ENCODE data around the gene KRT7. TPM values are rescaled to one million over a fixed set of nuclear protein-coding genes. Genes with fewer than 3 reads are reported as not detected.

Gene KRT7
- total and polyA plus RNA-seq, 8 donors, result 15.2 to 1,968 (median 28.2) TPM

- H3K27me3 ChIP-seq, result peaks cover 39 to 80% of the 10 kb centered on the region in 2 donors
Measured at GRCh38 chr12:52260361-52261207, 27.5 kb downstream of the KRT7 start.

GRCh38 chr12:52261208-52261484, 28.1 kb downstream of the KRT7 start:
- peaks cover 5 to 11% of the 10 kb centered on the region in 2 donors for H3K4me1 ChIP-seq
- H3K36me3 ChIP-seq, result no peaks in the 10 kb centered on the region
- peaks cover 37 to 74% of the 10 kb centered on the region in 2 donors for H3K27me3 ChIP-seq
- ATAC-seq (no peak), DNase-seq (no peak)
- no peak overlapping the region for H3K27ac ChIP-seq
- H3K9me3 ChIP-seq, result no peaks in the 10 kb centered on the region
- no peak overlapping the region for H3K4me3 ChIP-seq
- no peak for TF ChIP-seq CTCF (IDR thresholded peaks at IDR 0.05)
- intact Hi-C loops (cut with DNase I), result no loop called here

More at GRCh38 chr12:52260361-52261207, 27.5 kb downstream of the KRT7 start:
- no peak for TF ChIP-seq CTCF (IDR thresholded peaks at IDR 0.05)
- Histone ChIP-seq H3K4me3 (no peak overlapping the region), H3K4me1 (peaks cover 5 to 11% of the 10 kb centered on the region in 2 donors), H3K27ac (no peak overlapping the region), H3K9me3 (no peaks in the 10 kb centered on the region), H3K36me3 (no peaks in the 10 kb centered on the region)
- intact Hi-C loops (cut with DNase I), result no loop called here
- DNase-seq (no peak), ATAC-seq (no peak)

- no peak for TF ChIP-seq CTCF (IDR thresholded peaks at IDR 0.05)
- ATAC-seq (no peak), DNase-seq (no peak)
- peaks cover 27 to 63% of the 10 kb centered on the region in 2 donors for H3K27me3 ChIP-seq
- no peaks in the 10 kb centered on the region for H3K36me3 ChIP-seq
- no peak overlapping the region for H3K27ac ChIP-seq
- H3K9me3 ChIP-seq, result no peaks in the 10 kb centered on the region
- intact Hi-C loops (cut with DNase I), result no loop called here
- no peak overlapping the region for H3K4me3 ChIP-seq
- peaks cover 5 to 11% of the 10 kb centered on the region in 2 donors for H3K4me1 ChIP-seq
Measured at GRCh38 chr12:52262286-52262685, 29.2 kb downstream of the KRT7 start.

- H3K27ac ChIP-seq, result no peak overlapping the region
- no peak for DNase-seq
- TF ChIP-seq CTCF (IDR thresholded peaks at IDR 0.05), result no peak
- no peak for ATAC-seq
- no peaks in the 10 kb centered on the region for H3K9me3 ChIP-seq
- intact Hi-C loops (cut with DNase I), result no loop called here
- H3K4me3 ChIP-seq, result no peak overlapping the region
- H3K36me3 ChIP-seq, result no peaks in the 10 kb centered on the region
- H3K27me3 ChIP-seq, result peaks cover 11 to 47% of the 10 kb centered on the region in 2 donors
- peaks cover 0 to 4% of the 10 kb centered on the region in 2 donors for H3K4me1 ChIP-seq
Measured at GRCh38 chr12:52263761-52264434, 30.9 kb downstream of the KRT7 start.

- Histone ChIP-seq H3K9me3 (no peaks in the 10 kb centered on the region), H3K27ac (no peak overlapping the region), H3K27me3 (peaks cover 6 to 41% of the 10 kb centered on the region in 2 donors), H3K36me3 (no peaks in the 10 kb centered on the region), H3K4me1 (no peaks in the 10 kb centered on the region), H3K4me3 (no peak overlapping the region)
- DNase-seq, result peak in 2 of 4 donors; percentile 41 to 43
- no peak for ATAC-seq
- intact Hi-C loops (cut with DNase I), result no loop called here
- TF ChIP-seq CTCF (IDR thresholded peaks at IDR 0.05), result no peak
Measured at GRCh38 chr12:52264435-52264825, 31.4 kb downstream of the KRT7 start.

Data from left lung (tissue), 10 donors.